Measurements from ENCODE around the gene GET4. TPM values are rescaled to one million over a fixed set of nuclear protein-coding genes. Genes with fewer than 3 reads are reported as not detected.

The GET4 gene
- total RNA-seq, 4 donors from 2014 or later: 46.1 to 67.7 (median 51.6) TPM

DNA sequence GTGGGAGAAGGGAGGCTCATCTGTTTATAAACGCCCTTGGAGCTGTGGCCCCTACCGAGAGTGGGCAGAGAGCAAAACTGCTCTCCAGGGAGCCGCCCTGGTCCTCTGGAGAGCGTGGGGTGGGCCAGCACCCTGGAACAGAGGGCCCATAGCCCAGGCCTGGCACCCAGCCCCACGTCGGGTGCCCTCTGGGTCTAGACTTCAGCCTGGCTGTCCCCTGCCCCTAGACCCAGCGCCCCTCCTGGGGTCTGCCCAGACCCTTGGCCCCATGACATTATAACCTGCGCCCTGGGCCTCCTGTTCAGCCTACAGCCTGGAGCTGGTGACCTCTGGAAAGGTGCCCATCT is 24.7 kb downstream of the GET4 start:
- H3K4me3 ChIP-seq (ENCODE audit: low read depth, poor library complexity, severe bottlenecking): no peak overlapping the region
- TF ChIP-seq POLR2A (IDR thresholded peaks at IDR 0.05): no peak
- TF ChIP-seq, protein P1, sequence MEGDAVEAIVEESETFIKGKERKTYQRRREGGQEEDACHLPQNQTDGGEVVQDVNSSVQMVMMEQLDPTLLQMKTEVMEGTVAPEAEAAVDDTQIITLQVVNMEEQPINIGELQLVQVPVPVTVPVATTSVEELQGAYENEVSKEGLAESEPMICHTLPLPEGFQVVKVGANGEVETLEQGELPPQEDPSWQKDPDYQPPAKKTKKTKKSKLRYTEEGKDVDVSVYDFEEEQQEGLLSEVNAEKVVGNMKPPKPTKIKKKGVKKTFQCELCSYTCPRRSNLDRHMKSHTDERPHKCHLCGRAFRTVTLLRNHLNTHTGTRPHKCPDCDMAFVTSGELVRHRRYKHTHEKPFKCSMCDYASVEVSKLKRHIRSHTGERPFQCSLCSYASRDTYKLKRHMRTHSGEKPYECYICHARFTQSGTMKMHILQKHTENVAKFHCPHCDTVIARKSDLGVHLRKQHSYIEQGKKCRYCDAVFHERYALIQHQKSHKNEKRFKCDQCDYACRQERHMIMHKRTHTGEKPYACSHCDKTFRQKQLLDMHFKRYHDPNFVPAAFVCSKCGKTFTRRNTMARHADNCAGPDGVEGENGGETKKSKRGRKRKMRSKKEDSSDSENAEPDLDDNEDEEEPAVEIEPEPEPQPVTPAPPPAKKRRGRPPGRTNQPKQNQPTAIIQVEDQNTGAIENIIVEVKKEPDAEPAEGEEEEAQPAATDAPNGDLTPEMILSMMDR (IDR thresholded peaks at IDR 0.05): no peak
- WGBS, 2 donors: 74% methylated on average over 6 to 7 of the region's 8 CpGs
- DNase-seq (ENCODE audit: low spot score in 2 of 2): no peak
- intact Hi-C loops (cut with DNase I; ENCODE audit: low total_unique reads): no loop called here

DNA sequence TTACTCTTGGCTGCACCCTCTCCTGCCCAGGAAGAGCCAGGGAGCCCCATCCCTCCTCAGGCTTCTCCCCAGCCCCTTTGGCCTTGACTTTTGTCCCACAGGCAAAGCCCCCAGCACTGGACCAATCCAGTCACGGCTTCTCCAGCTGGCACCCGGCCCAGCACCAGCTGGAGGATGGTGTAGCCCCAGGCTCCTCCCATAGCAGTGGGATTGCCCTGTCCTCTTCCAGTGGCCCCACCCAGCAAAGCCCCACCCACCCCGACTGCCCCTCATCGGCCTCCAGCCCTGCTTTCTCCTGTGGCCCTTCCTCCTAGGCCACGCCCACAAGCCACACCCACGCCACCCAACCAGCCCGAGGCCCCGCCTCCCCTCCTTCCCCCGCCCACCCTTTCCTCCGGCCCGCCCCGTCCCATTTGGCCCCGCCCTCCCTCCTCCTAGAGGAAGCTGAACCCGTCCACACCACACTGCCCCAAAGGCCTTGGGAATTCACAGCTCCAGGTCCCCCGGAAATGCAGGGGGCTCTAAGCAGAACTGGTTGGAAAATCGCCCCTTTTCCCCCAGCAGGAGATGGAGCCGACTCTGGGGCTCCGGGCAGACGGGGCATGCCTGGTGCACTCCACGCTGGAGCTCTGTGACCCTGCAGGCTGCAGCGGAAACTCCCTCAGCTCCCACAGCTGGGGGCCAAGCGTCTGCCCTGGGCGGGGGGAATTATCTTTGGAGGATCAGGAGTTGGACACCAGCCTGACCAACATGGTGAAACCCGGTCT is 25.2 kb downstream of the GET4 start:
- TF ChIP-seq, protein P1 (IDR thresholded peaks at IDR 0.05): no peak
- DNase-seq (ENCODE audit: low spot score in 2 of 2): peak in 1 of 2 donors; percentile 66
- H3K4me3 ChIP-seq (ENCODE audit: low read depth, poor library complexity, severe bottlenecking): no peak overlapping the region
- WGBS, 2 donors: 18 to 30% methylated on average over 22 to 24 of the region's 24 CpGs
- intact Hi-C loops (cut with DNase I; ENCODE audit: low total_unique reads): no loop called here

DNA sequence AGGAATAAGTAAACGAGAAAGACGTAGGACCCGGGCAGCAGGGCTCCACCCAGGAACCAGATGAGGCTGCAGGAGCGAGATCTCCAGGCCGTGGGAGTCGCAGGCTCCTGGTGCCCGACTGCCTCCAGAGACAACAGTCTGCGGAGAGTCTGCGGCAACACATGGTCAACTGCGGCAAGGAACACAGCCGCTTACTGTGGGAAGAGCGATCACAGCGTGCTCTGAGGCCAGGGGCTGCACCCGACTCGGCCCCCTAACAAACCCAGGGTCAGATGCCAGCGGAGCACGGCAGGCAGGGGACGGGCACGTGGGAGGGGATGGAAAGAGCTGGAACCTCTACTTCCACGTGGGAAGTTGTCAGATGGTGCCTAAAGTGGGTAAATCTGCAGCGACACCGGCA is 26.6 kb downstream of the GET4 start:
- 86 to 88% methylated on average over 22 of the region's 22 CpGs for WGBS, 2 donors
- H3K4me3 ChIP-seq (ENCODE audit: low read depth, poor library complexity, severe bottlenecking): no peak overlapping the region
- DNase-seq (ENCODE audit: low spot score in 2 of 2): no peak
- intact Hi-C loops (cut with DNase I; ENCODE audit: low total_unique reads): no loop called here
- no peak for TF ChIP-seq POLR2A (IDR thresholded peaks at IDR 0.05)
- TF ChIP-seq, protein P1 (IDR thresholded peaks at IDR 0.05): no peak

DNA sequence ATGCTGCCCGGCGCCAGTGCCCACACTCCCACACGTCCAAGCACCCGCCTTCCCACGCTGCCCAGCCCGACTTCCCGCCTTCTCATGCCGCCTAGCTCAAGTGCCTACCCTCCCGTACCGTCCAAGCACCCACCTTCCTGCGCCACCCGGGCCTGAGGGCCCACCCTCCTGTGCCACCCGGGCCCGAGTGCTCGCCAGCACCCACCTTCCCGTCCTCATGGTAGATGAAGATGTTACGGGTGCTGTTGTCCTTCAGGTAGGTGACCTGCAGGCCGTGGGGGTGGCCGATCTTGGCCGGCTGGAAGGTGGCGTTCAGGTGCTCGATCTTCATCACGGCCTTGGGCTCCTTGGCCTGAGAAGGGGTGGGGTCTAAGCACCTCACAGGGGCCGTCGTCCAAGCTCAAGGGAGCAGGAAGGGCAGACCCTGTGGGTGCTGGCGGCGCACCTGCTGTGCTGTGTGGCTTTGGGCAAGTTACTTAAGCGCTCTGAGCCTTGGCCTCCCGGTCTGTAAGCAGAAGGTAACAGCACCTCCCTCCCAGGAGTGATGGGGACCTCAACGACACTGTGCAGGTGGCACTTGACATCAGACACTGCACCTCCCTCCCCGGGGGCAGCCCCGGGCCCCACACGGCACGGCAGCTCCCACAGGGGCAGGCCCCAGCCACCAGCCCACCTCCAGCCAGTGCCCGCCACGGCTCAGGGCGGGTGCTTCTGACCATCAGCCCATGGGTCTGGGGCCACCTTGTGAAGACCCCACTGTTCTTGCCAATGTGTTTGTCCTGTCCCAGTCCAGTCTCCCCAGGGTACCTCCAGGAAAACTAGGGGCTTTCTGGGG is 27.8 kb downstream of the GET4 start:
- TF ChIP-seq, protein P1 (IDR thresholded peaks at IDR 0.05): no peak
- TF ChIP-seq POLR2A (IDR thresholded peaks at IDR 0.05): no peak
- H3K4me3 ChIP-seq (ENCODE audit: low read depth, poor library complexity, severe bottlenecking): no peak overlapping the region
- no peak for DNase-seq (ENCODE audit: low spot score in 2 of 2)
- WGBS, 2 donors: 89 to 90% methylated on average over 30 of the region's 37 CpGs
- intact Hi-C loops (cut with DNase I; ENCODE audit: low total_unique reads): no loop called here

DNA sequence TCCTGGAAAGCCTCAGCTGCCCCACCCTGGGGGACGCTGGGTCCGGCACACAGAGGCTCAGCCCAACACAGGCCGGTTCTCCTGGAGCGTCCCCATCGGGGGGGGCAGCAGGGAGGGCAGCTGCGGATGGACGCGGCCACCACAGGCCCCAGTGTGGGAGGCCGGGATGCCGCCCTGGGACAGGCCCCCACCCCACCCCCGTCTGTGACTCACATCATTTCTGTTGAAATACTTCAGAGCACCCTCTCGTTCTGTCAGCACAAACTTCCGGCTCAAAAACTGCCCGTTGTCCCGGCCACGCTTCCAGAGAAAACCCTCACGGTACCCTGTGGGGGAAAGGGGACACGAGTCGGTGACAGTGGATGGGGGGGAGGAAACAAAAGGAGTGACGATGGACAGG is 28.5 kb downstream of the GET4 start:
- TF ChIP-seq, protein P1 (IDR thresholded peaks at IDR 0.05): no peak
- TF ChIP-seq POLR2A (IDR thresholded peaks at IDR 0.05): no peak
- peak in 1 of 2 donors; percentile 44 for DNase-seq (ENCODE audit: low spot score in 2 of 2)
- intact Hi-C loops (cut with DNase I; ENCODE audit: low total_unique reads): no loop called here
- H3K4me3 ChIP-seq (ENCODE audit: low read depth, poor library complexity, severe bottlenecking): no peak overlapping the region
- WGBS, 2 donors: 52 to 53% methylated on average over 17 to 20 of the region's 20 CpGs

All from lower leg skin (tissue), 4 donors.